HS-5 (cell line): Measurements from ENCODE around the gene CTTN.

Experiments used
- DNase-seq: peaks from one replicate; pipeline ENCODE4 v3.0.0-alpha.2; 2012; ENCODE audit warnings: low read depth

Gene CTTN

DNA sequence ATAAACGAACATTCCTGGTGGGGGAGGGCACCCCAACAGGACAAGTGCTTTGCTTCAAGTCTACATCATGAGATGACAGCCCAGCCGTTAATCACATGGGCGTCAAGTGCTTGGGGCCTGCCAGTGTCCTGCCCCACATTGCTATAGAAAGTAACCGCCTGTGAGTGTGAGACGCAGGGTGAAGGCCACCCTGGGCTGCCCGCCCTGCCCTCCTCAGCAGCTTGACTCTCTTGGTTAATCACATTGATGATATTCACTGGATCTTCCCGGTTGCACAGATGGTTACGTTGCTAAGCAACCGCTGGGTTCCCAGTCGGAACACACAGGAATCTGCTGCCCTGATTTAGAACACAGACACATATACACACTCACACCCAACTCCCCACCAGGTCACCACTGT is 79.3 kb downstream of the CTTN start:
- no peak for DNase-seq

DNA sequence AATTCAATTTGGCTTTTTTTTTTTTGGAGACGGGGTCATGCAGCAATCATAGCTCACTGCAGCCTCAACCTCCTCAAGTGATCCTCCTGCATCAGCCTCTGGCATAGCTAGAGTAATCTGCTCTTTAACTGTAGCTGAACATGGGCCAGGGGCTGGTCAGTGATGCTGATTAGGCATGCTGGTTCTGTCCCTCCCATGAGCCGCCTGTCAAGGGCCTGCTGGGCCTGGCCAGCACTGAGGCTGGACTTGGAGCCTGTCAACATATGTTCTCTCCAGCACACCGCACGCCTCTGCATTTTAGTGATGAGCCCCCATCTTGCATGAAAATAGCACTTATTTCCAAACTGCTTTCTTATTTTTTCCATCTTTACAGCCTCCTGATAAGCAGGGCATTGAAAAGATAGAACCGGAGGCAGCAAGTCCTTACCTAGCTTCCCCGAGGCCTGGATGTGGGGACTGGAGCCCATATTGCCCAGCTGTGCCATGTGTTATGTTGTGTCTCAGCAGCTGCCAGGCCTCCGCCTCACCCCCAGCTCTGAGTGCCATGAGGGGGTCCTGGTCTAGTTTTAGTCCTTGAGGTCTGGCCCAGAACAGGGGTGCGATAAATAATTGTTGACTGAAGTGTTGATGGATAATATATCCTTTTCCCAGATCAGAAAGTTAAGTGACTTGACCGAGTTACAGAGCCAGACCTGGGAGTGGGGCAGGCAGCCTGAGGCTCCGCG is 80.0 kb downstream of the CTTN start:
- DNase-seq, result no peak

DNA sequence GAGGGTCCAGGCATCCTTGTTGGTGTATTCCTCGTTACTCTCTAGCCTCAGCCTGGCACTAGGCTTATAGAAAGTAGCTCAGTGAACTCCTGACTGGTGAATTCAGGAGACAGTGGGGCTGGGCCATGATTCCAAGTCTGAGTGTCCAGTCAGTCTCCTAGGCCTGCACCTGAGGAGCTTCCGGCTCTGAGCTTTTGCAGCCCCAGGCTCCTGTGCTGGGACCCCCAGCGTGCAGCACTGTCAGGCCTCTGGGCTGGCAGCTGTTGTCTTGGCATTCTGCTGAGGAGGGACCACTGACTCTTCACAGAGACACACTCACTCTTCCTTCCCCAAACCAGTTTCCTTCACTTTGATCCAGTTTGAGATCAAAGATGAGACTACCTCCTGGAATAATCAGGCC is 82.4 kb downstream of the CTTN start:
- DNase-seq, result no peak

DNA sequence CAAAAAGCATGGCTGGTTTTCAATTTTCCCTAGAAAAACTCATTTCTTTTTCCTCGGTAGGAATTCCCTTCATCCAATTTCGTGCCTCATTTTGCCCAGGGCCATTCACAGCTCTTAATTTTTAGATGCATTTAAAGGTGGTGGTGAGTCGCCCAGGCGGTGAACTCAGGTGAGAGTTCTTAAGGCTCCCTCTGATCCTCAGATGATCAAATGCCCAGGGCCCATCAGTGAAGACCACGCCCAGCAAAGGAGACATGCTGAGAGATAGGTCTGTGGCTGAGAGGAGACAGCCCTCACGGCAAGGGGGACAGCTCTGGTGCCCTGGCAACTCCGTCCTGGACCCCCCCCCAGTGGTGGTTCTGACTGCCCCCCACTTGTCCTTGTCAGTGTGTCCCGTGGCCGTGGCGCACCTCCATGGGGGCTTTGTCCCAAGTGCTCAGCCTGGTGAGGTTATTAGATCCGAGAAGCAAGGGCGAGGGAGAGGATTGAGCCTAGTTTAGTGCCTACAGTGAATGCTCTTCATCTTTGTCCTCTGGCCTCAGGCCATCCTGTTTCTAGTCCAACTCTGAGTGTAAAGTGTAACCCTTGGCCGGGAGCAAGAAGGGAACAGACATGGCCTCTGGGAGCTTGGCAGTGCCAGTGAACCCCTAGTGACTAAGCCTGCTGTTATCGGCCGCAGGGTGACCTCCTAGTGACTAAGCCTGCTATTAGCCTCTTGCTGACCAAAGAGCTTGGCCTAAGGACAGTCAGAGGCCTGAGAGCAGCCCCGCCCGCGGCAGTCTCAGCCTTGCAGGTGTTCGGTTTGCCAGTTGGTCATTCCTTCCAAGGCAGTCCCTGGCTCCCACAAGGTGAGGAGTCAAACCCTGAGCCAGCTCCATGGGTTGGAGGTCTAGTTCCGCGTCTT is 83.5 kb downstream of the CTTN start:
- DNase-seq, result peak; percentile 77

DNA sequence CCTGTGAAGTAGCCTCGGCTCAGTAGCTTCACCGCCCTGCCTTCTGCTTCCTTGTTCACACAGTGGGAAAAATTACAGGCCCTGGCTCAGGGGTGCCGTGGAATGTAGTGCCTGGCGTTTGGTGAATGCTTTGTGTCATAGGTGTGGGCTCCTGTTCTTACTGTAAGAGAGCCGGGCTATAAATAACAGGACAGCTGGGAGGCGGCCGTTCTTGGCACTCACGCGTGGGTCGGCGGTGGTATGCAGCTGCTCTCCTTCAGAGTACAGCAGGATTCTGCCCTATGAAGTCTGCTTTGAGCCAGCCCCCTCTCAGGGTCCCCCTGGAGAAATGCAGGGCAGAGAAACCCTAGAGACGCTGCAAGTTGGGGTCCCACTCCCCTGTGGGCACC is 84.2 kb downstream of the CTTN start:
- no peak for DNase-seq

DNA sequence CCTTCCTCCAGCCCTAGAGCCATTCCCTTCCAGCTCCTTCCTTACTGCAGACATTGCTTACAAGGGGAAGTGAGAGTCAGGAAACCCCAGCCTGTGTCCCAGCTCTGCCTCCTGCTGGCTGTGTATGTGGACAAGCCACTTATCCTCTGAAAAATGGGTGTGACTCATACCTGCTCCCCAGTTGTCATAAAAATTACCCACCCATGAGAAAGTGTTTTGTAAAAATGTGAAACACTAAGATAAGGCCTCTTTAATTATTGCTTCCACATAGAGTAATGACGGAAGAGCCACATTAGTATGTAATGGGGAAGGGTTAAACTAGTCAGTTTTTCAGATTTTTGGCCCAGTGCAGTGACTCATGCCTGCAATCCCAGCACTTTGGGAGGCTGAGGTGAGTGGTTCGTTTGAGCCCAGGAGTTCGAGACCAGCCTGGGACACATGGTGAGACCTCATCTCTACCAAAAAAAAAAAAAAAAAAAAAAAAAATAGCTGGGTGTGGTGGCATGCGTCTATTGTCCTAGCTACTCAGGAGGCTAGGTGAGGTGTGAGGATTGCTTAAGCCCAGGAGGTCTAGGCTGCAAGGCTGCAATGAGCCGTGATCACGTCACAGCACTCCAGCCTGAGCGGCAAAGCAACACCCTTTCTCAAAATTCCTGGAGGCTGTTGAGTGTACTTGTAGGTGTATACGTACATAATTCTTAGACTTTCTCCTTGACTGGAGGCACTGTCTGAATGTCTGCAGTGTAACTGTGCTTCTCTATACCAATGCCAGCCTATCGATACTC is 84.9 kb downstream of the CTTN start:
- no peak for DNase-seq

DNA sequence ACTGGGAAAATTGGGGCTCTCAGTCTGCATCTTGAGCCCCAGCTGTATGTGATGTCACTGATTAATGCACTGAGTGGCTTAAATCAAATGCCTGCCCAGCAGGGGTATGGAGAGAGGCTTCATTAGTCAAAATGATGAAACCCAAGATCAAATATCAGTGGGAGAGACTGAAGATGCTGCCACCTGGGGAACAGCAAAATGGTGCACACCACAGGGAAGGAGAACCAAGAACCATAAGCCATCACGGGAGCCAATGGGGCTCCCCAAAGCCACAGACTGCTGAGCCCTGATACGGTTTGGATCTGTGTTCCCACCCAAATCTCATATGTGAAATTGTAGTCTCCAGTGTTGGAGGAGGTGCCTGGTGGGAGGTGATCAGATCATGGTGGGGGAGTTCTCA is 85.6 kb downstream of the CTTN start:
- DNase-seq, result no peak

DNA sequence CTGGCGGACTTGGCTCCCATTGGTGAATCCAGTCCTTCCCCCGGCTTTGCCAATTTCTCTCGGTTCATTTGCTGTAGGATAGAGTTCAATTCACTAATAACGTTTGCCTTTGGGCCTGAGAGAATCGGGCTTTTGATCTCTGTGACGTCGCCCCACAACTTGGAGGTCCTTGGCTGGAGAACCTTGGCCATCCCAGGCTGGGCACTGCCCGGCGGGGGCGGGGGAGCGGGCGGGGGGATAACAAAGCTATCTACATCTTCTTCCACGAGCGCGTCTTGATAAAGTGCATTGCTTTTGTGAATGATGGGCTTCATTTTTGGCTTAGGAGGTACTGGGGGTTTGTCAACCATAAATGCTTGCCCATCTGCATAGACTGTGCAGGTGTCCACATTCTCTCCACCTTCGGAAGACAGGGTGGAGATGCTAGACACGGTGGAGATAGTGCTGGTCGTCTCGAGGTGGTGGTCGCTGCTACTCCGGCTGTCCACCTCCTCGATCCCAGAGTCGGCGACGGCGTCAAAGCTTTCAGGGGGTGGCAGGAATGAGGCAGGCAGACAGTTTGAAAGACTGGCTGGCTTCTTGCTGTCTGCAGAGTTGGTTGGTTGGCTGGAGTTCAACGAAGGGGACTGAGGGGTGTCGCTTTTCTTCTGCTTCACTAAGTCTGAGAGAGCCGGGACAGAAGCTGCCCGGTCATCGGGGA is 87.1 kb downstream of the CTTN start:
- no peak for DNase-seq

DNA sequence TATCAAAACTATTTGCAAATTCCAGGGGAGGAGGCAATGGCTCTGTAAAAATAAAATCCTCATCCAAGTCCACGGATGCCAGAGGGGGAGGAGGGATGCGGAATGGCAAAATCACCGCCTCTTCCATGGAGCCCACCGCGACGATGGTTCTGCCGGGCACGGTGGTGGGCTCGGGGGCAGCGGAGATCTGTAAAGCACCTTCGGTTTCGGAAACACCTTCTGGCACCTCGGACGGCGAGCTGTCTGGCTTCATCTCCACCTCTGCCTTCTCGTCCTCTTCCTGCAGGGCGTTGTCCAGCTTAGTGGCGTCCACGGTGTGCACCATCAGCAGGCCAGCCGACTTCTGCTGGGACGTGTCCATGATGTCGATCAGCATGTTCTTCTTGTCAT is 87.7 kb downstream of the CTTN start:
- DNase-seq, result no peak
